ENCODE data around the gene LARGE1. TPM values are rescaled to one million over a fixed set of nuclear protein-coding genes. Genes with fewer than 3 reads are reported as not detected.

LARGE1 gene
- total RNA-seq, 1 experiment from 2014 or later = 1.3 TPM

DNA sequence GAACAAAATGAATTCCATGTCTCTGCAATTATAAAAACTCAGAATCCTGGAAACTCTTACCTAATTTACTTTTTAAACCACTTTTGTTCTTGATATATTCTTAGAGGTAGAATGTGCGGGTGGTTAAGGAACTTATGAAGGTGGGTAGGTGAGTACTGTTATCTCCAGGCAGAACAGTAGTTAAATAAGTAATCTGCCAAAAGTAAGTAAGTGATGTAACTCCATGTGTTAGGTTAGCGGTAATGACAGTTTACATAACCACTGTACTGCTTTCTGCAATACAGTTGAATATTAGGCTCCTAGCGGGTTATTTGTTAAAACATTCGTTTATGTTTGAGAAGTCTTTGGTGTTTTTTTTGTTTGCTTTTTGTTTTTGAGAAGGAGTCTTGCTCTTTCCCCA is 7.1 kb downstream of the LARGE1 start:
- ATAC-seq (no peak), DNase-seq (no peak)
- H3K27me3 ChIP-seq (ENCODE audit: low read length) = 0 out of 2 replicates have a peak, but pooled peaks cover 4% of the 10 kb centered on the region
- CTCF ChIA-PET = no interaction called here
- BruUV-seq (replicated peaks) = no TSS peak
- H3K4me1 ChIP-seq (ENCODE audit: insufficient read depth, low read length) = no peaks in the 10 kb centered on the region
- H3K4me2 ChIP-seq (ENCODE audit: low read length) = no peak overlapping the region
- H3K36me3 ChIP-seq (ENCODE audit: low read depth, low read length) = no peaks in the 10 kb centered on the region
- H3K9me2 ChIP-seq (replicated peaks; ENCODE audit: low read length) = no peaks in the 10 kb centered on the region
- no peak for TF ChIP-seq CTCF (conservative IDR thresholded peaks at IDR 0.05; ENCODE audit: low read depth, low read length)
- TF ChIP-seq EZH2phosphoT487 (IDR thresholded peaks at IDR 0.05; ENCODE audit: borderline replicate concordance, low read length) = no peak
- no peak for TF ChIP-seq EZH2 (IDR thresholded peaks at IDR 0.05; ENCODE audit: low read length, unreplicated experiment)
- H3K79me2 ChIP-seq (ENCODE audit: low read length) = no peaks in the 10 kb centered on the region
- no peak overlapping the region for H3K9ac ChIP-seq (ENCODE audit: low read length)
- H3K9me3 ChIP-seq (ENCODE audit: low read length) = no peaks in the 10 kb centered on the region
- H3K4me3 ChIP-seq (ENCODE audit: low read length) = no peak overlapping the region
- intact Hi-C loops (cut with micrococcal nuclease) = no loop called here
- POLR2A ChIA-PET (ENCODE audit: unreplicated experiment) = no interaction called here
- H3K27ac ChIP-seq (ENCODE audit: low read length) = no peak overlapping the region
- H2AFZ ChIP-seq (ENCODE audit: low read length) = no peak overlapping the region
- no peaks in the 10 kb centered on the region for H4K20me1 ChIP-seq (ENCODE audit: low read length)
- H3F3A ChIP-seq (ENCODE audit: low read length, unreplicated experiment) = no peaks in the 10 kb centered on the region

DNA sequence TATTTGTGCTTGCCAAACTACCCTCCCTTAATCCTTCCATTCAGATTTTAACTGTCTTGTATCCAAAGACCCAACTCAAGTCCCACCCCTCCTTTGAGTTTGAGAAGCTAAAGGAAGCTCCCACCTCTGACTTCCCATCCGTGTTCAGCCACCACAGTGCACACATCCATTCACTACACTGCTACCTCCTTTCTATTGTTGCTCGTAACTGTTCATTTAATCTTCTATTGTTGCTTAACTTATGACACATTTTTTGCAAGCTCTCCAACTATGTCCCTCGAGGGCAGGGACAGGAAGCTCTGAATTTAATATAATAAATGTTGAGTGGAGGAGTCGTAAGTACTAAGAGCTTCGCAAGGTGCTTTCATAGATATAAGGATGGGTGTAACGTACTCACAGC is 10.4 kb downstream of the LARGE1 start:
- TF ChIP-seq EZH2phosphoT487 (IDR thresholded peaks at IDR 0.05; ENCODE audit: borderline replicate concordance, low read length) (no peak), EZH2 (IDR thresholded peaks at IDR 0.05; ENCODE audit: low read length, unreplicated experiment) (no peak)
- intact Hi-C loops (cut with micrococcal nuclease) = no loop called here
- no peak overlapping the region for H3K4me3 ChIP-seq (ENCODE audit: low read length)
- H3K9me2 ChIP-seq (replicated peaks; ENCODE audit: low read length) = no peaks in the 10 kb centered on the region
- H4K20me1 ChIP-seq (ENCODE audit: low read length) = no peaks in the 10 kb centered on the region
- POLR2A ChIA-PET (ENCODE audit: unreplicated experiment) = no interaction called here
- no peaks in the 10 kb centered on the region for H3K27me3 ChIP-seq (ENCODE audit: low read length)
- H3K4me2 ChIP-seq (ENCODE audit: low read length) = no peak overlapping the region
- no peaks in the 10 kb centered on the region for H3F3A ChIP-seq (ENCODE audit: low read length, unreplicated experiment)
- ATAC-seq (no peak), DNase-seq (no peak)
- no TSS peak for BruUV-seq (replicated peaks)
- H2AFZ ChIP-seq (ENCODE audit: low read length) = no peak overlapping the region
- no peaks in the 10 kb centered on the region for H3K36me3 ChIP-seq (ENCODE audit: low read depth, low read length)
- H3K9ac ChIP-seq (ENCODE audit: low read length) = no peak overlapping the region
- CTCF ChIA-PET = no interaction called here
- H3K9me3 ChIP-seq (ENCODE audit: low read length) = no peaks in the 10 kb centered on the region
- H3K27ac ChIP-seq (ENCODE audit: low read length) = no peak overlapping the region
- H3K4me1 ChIP-seq (ENCODE audit: insufficient read depth, low read length) = no peaks in the 10 kb centered on the region
- H3K79me2 ChIP-seq (ENCODE audit: low read length) = no peaks in the 10 kb centered on the region

DNA sequence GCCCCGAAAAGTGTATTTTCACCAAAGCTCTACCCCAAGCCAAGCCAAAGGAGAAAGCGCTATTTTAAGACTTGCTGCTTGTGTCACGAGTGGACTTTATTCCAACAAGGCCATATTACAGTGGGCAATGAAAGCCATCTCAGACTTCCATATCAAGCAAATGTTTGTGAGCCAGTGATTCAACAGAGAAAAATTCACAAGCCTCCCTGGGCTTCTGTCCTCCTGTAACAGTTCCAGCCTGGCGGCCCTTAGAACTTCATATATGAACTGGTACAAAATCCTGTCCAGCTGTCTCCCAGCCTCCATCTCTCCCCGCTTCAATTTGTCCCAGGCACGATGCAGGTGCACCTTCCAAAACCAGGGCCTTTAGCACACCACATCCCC is 11.2 kb downstream of the LARGE1 start:
- CTCF ChIA-PET = no interaction called here
- ATAC-seq = no peak
- no TSS peak for BruUV-seq (replicated peaks)

More for the DNA sequence above, 11.2 kb downstream of the LARGE1 start:
- Histone ChIP-seq H3F3A (ENCODE audit: low read length, unreplicated experiment) (no peaks in the 10 kb centered on the region), H3K9me3 (ENCODE audit: low read length) (no peaks in the 10 kb centered on the region), H3K27me3 (ENCODE audit: low read length) (no peaks in the 10 kb centered on the region), H3K4me1 (ENCODE audit: insufficient read depth, low read length) (no peaks in the 10 kb centered on the region), H3K9me2 (replicated peaks; ENCODE audit: low read length) (no peaks in the 10 kb centered on the region), H4K20me1 (ENCODE audit: low read length) (no peaks in the 10 kb centered on the region), H3K79me2 (ENCODE audit: low read length) (no peaks in the 10 kb centered on the region), H3K4me3 (ENCODE audit: low read length) (no peak overlapping the region), H3K9ac (ENCODE audit: low read length) (no peak overlapping the region), H2AFZ (ENCODE audit: low read length) (no peak overlapping the region), H3K4me2 (ENCODE audit: low read length) (no peak overlapping the region), H3K27ac (ENCODE audit: low read length) (no peak overlapping the region), H3K36me3 (ENCODE audit: low read depth, low read length) (no peaks in the 10 kb centered on the region)
- TF ChIP-seq EZH2 (IDR thresholded peaks at IDR 0.05; ENCODE audit: low read length, unreplicated experiment) (no peak), CTCF (conservative IDR thresholded peaks at IDR 0.05; ENCODE audit: low read depth, low read length) (no peak), EZH2phosphoT487 (IDR thresholded peaks at IDR 0.05; ENCODE audit: borderline replicate concordance, low read length) (no peak)
- DNase-seq = no peak
- POLR2A ChIA-PET (ENCODE audit: unreplicated experiment) = no interaction called here
- intact Hi-C loops (cut with micrococcal nuclease) = no loop called here
